SK-N-SH (cell line): ENCODE measurements around the gene GBX2.

Experiments
- CTCF ChIP-seq: fragments of 200-600 bp; sonication (generic); IDR thresholded peaks from 2 replicates; pipeline ENCODE4 v1.6.1; 2017; ENCODE audit warnings: antibody characterized with exemption, mild to moderate bottlenecking, moderate library complexity
- FOXM1 ChIP-seq: IDR thresholded peaks from 2 replicates; pipeline ENCODE4 v1.4.0; 2012; ENCODE audit warnings: low read depth, mild to moderate bottlenecking
- GABPA ChIP-seq: IDR thresholded peaks from 2 replicates; pipeline ENCODE4 v1.4.0; 2012; ENCODE audit warnings: low read depth, mild to moderate bottlenecking
- GATA2 ChIP-seq: sonication (generic); formaldehyde crosslinking; IDR thresholded peaks from 2 replicates; pipeline ENCODE4 v1.5.0; 2020; ENCODE audit warnings: mild to moderate bottlenecking, missing genetic modification reagents
- JUND ChIP-seq: IDR thresholded peaks from 2 replicates; pipeline ENCODE4 v1.4.0; 2012
- MXI1 ChIP-seq: IDR thresholded peaks from 2 replicates; pipeline ENCODE4 v1.6.1; 2012; ENCODE audit warnings: mild to moderate bottlenecking, low read depth, low read length, improper control_type of control experiment
- NRF1 ChIP-seq: IDR thresholded peaks from 2 replicates; pipeline ENCODE4 v1.6.1; 2012; ENCODE audit warnings: low read depth, mild to moderate bottlenecking, low read length
- POLR2AphosphoS5 ChIP-seq: IDR thresholded peaks from 2 replicates; pipeline ENCODE4 v1.6.1; 2012; ENCODE audit warnings: low read depth, low read length
- RXRA ChIP-seq: IDR thresholded peaks from 2 replicates; pipeline ENCODE4 v1.4.0; 2012; ENCODE audit warnings: low read depth, mild to moderate bottlenecking, borderline replicate concordance
- USF2 ChIP-seq: fragments of 150-350 bp; IDR thresholded peaks from 2 replicates; pipeline ENCODE4 v1.6.1; 2017; ENCODE audit warnings: antibody characterized with exemption, low read length, low read depth, borderline replicate concordance
- TF ChIP-seq, protein P1 (sequence below): IDR thresholded peaks from 2 replicates; pipeline ENCODE4; 2012
- TF ChIP-seq, protein P2 (sequence below): IDR thresholded peaks from 2 replicates; pipeline ENCODE4 v1.6.1; 2012; ENCODE audit warnings: mild to moderate bottlenecking, low read depth, low read length, moderate library complexity

- TF ChIP-seq POLR2AphosphoS5 = no peak
- no peak for TF ChIP-seq JUND
- TF ChIP-seq GABPA = no peak
- no peak for TF ChIP-seq NRF1
- no peak for TF ChIP-seq USF2
- no peak for TF ChIP-seq CTCF
- no peak for TF ChIP-seq MXI1
- TF ChIP-seq, protein P1, sequence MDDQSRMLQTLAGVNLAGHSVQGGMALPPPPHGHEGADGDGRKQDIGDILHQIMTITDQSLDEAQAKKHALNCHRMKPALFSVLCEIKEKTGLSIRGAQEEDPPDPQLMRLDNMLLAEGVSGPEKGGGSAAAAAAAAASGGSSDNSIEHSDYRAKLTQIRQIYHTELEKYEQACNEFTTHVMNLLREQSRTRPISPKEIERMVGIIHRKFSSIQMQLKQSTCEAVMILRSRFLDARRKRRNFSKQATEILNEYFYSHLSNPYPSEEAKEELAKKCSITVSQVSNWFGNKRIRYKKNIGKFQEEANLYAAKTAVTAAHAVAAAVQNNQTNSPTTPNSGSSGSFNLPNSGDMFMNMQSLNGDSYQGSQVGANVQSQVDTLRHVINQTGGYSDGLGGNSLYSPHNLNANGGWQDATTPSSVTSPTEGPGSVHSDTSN = no peak
- TF ChIP-seq, protein P2, sequence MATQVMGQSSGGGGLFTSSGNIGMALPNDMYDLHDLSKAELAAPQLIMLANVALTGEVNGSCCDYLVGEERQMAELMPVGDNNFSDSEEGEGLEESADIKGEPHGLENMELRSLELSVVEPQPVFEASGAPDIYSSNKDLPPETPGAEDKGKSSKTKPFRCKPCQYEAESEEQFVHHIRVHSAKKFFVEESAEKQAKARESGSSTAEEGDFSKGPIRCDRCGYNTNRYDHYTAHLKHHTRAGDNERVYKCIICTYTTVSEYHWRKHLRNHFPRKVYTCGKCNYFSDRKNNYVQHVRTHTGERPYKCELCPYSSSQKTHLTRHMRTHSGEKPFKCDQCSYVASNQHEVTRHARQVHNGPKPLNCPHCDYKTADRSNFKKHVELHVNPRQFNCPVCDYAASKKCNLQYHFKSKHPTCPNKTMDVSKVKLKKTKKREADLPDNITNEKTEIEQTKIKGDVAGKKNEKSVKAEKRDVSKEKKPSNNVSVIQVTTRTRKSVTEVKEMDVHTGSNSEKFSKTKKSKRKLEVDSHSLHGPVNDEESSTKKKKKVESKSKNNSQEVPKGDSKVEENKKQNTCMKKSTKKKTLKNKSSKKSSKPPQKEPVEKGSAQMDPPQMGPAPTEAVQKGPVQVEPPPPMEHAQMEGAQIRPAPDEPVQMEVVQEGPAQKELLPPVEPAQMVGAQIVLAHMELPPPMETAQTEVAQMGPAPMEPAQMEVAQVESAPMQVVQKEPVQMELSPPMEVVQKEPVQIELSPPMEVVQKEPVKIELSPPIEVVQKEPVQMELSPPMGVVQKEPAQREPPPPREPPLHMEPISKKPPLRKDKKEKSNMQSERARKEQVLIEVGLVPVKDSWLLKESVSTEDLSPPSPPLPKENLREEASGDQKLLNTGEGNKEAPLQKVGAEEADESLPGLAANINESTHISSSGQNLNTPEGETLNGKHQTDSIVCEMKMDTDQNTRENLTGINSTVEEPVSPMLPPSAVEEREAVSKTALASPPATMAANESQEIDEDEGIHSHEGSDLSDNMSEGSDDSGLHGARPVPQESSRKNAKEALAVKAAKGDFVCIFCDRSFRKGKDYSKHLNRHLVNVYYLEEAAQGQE = no peak
- TF ChIP-seq GATA2 (CRISPR knock-in tag) = no peak
- no peak for TF ChIP-seq RXRA
- no peak for TF ChIP-seq FOXM1
These were observed 39.9 kb downstream of the GBX2 start for GRCh38 chr2:236128321-236128720.
